Activated CD4-positive, alpha-beta T cell treated with anti-CD3 and anti-CD28 coated beads for 48 hours (primary cell): ENCODE measurements around the gene PCSK6.
"Not testable (repeated sequence)": the region's sequence is repeated elsewhere in the genome, so short reads cannot be mapped to it uniquely, and the experiment has no call there.

Source experiments
- DNase-seq: peaks from one replicate; pipeline ENCODE4 v3.0.0-alpha.2; 2020

PCSK6 gene

DNA sequence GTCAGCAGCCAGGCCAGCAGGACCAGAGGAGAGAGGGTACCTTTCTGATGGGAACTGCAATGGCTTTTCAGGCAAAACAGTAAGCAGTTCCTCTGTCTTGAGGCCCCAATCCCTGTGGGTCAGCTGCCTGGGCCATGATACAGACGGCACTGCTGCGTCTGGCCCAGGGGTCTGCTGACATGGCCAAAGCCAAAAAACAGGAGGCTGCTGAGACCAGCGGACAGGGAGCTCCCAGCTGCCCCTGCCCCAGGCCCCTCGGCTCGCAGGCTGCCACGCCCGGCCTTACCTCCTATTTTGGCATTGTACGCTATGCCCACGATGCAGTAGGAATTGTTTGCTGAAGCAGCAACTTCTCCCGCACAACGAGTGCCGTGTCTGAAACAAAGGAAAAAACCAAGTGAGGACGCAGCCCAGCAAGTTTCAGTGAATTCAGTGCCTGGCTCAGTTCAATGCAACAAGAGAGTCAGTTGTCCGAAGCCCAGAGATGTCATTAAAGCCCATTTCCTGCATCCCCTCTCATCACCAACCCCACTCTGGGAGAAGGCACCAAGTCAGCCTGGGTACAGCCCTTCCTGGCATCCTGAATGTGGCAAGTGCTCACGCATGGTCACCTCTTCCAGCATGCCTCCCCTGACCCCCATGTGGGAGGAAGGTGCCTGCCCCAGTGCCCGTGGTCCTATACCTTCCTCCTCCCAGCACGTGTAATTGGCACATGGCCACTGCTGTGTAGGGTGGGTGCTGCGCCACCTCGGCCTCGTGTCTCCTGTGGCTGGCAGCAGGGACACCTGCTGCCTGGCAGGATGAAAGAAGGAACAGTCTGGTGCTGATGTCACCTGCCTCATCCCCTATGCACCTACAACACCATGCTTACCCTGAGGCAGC lies 61.7 kb downstream of the PCSK6 start:
- DNase-seq = no peak

DNA sequence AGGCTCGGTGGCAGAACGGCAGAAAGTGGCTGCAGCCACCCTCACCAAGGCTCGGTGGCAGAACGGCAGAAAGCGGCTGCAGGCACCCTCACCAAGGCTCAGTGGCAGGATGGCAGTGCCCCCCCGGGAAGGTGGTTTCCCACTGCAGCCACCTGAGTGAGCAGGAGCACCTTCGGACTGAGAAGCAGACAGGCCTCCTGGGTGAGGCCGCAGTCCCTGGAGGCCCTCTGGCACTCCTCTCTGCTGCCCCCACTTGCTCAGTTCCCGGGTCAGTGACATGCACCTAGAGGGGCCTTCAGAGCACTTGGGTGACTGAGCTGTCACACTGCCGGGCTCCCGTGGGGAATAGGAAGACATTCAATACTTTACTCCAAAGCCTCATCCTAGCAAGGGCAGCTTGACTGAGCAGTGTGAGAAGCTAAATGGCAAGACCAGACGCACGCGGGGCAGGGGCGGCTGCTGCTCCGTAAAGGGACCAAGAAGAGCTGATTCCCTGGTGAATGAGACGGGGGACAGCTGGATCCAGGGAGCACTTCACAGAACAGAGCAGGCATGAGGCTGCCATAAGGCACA lies 62.7 kb downstream of the PCSK6 start:
- DNase-seq = no peak

DNA sequence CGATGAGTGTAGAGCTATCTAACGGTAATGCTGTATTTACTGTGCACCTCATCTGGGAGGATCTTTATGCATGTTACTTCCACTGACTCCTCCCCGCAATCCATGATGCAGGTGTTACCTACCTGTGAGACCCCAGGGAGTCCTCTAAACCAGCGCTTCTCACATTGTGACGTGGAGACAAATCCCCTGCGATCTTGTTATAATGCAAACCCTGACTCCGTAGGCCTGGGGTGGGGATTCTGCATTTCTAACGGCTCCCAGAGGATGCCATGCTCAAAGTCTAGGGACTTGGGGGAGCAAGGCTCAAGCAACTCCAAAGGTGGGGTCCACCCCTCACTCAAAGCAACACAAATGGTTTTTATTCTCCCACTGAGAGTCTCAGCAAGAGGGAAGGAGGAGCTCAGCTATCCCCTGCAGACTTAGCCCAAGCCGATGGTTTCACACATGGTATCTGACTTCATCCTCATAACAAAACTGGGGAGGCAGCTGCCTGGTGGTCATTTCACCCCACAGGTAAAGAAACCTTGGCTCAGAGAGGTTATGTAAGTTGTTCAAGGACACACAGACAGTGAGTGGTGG lies 63.6 kb downstream of the PCSK6 start:
- DNase-seq = no peak

DNA sequence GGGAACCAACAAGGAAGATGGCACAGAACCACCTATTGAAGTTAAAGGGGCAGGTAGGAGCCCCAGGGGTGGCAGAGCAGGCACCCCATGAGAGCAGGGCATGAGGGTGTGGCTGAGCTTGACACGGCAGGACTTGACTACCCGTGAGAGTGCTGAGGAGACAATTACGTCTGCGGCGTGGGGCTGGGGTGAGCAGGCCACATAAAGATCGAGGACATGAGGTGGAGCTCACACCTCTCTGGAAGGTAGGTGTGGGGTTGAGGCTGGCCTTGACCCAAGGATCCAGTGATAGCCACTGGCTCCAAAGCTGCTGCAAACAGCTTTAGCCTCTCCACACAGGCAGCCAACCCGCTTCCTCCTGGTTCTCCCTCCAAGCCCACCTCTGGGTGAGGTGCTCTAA lies 64.5 kb downstream of the PCSK6 start:
- no peak for DNase-seq

DNA sequence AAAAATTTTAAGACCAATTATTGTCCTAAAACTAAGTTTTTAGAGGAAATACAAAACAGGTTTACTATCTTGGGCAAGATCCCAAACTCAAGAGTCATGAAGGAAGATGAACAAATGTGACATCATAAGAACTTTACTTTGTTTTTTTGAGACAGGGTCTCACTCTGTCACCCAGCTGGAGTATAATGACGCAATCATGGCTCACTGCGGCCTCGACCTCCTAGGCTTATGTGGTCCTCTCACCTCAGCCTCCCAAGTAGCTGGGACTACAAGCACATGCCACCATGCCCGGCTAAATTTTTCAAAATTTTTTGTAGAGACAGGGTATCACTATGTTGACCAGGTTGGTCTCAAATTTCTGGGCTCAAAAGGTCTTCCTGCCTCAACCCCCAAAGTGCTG lies 69.3 kb downstream of the PCSK6 start:
- no peak for DNase-seq

DNA sequence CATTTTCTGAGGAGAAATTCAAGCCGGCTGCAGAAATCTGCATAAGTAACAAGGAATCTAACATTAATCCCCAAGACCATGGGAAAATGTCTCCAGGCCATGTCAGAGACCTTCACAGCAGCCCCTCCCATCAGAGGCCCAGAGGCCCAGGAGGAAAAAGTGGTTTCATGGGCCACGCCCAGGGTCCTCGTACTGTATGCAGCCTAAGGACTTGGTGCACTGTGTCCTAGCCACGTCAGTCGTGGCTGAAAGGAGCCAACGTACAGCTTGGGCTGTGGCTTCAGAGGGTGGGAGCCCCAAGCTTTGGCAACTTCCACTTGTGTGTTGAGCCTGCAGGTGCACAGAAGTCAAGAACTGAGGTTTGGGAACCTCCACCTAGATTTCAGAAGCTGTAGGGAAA lies 73.0 kb downstream of the PCSK6 start:
- not testable (repeated sequence) for DNase-seq

DNA sequence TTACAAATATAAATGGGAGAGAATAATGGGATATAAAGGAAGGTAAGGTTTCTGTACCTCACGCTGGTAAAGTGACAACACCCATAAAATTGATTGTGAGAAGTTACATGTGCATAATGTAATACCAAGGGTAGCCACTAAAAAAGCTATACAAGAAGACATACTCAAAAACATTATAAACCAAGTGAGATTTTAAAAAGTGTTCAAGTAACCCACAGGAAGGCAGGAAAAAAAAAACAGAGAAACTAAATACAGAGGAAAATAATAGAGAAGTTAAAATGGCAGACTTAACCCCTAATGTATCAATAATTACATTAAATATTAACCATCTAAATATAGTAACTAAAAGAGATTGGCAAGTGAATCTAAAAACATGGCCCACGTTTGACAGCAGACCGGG lies 76.3 kb downstream of the PCSK6 start:
- no peak for DNase-seq

DNA sequence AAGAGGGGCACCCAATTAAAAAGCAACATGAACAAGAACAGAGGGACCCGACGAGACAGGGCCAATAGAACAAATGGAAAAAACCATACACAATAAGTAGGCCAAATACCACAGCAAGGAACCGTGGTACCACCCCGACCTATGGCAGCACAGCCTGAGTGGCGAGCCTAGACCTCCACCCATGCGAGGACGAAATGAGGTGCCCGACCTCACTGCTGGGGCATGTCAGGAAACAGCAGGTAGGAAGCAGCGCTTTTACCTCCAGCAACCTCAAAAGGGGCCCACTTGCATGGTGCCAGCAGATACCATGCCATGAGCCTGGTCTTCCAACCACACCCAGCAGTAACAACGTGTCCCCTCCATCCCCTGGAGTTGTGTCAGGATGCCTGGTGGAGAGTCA lies 77.9 kb downstream of the PCSK6 start:
- DNase-seq = no peak

DNA sequence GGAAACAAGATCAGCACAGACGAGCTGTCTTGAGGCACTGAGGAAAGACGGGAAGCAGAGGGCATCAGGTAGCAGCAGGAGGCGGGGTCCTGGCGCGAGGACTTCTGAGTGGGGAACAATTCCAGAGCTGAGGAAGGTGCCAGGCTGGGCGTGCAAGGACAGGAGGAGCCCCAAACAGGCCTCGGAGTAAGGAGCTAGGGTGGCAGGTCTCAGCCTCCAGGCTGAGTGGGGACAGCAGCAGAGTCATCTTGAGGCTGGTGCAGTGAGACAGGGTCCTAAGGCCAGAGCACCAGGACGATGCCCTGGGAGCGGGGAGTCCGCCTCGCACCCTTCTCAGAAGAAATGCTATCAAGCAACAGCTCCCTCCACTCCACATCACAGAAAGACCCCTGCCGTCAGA lies 78.4 kb downstream of the PCSK6 start:
- no peak for DNase-seq

DNA sequence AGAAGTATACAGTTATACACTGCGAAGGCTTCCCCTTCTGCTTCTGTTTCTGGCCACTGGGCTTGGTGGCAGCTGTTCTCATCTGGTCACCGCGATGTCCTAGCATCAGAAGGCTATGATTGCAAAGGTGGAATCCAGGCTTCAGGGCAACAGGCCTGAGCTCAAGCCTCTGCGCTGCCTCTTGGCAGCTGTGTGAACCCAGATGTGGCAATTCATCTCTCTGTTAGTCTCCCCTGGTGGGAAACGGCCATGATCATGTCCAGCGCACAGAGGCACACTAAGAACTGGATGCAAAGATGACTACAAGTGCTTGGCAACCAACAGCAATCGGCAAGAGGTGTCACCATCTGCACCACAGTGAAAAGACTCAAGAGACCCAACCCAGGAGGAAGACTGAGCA lies 78.9 kb downstream of the PCSK6 start:
- DNase-seq = no peak

DNA sequence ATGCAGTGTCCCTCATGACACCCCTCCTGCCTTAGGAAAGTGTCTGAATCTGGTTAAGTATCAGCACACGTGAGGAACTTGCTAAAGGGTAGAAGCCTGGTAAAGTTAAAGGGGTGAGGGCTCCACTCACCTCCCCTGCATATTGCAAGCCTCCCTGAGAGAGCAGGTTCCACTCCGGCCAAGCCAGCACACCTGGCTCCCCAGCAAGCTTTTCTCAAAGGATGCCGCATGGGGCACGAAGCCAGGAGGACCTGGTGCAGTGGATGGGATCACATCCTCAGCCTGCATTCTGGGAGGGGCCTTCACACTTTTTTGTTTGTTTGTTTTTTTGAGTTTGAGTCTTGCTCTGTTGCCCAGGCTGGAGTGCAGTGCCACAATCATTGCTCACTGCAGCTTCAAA lies 79.9 kb downstream of the PCSK6 start:
- no peak for DNase-seq

DNA sequence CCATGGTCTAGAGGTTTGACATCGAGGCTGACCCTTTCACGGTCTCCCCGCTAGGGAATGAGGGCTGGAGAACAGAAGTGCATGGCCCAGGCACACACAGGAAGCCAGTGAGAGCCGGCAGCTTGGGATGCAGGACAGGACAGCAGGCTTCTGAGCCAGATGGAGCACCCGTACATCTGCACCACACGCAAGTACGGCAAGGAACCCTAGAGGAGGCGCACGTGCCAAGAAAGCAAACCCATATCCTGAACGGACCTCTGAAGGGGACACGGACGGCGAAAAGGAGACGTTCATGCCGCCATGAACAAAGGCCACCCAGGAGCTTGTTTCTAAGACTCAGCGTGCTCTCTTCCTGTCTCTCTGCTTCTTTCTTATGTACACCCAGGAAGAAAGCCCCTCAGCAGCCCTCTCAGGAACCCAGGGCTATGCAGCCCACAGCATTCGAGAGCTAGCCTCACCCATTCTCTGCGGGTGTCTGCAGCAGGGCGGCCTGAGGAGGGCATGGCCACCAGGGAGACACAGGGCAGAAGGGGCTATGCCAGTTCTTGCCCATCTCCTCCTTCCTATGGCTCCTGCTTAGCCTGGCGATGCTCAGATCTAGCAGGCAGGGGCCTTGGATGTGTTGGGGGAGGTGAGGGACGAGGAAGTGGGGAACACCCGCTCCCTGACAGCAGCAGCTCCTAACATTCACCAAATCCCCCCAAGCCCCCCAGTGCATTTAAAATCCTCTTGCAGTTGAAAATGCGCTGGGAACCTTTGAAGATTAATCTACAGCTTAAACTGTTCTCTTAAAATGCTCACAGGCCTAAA lies 81.3 kb downstream of the PCSK6 start:
- no peak for DNase-seq

DNA sequence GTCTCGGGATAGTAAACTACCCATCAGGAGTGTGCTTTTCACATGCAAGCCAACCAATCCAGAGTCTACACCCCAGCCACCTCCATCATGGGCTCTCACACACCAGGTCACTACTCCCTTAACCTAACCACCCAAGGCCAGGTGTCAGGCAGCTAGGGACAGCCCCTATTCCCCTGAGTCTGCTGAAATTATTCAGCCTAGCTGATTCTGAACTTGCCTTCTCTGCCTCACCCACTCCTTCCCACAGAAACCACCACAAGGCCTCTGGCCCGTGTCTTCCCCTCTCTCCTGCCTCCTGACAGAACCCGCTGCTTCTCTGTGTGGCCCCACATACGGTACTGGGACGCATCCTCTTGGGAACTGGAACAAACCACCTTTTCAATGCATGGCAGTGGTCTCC lies 82.1 kb downstream of the PCSK6 start:
- no peak for DNase-seq

DNA sequence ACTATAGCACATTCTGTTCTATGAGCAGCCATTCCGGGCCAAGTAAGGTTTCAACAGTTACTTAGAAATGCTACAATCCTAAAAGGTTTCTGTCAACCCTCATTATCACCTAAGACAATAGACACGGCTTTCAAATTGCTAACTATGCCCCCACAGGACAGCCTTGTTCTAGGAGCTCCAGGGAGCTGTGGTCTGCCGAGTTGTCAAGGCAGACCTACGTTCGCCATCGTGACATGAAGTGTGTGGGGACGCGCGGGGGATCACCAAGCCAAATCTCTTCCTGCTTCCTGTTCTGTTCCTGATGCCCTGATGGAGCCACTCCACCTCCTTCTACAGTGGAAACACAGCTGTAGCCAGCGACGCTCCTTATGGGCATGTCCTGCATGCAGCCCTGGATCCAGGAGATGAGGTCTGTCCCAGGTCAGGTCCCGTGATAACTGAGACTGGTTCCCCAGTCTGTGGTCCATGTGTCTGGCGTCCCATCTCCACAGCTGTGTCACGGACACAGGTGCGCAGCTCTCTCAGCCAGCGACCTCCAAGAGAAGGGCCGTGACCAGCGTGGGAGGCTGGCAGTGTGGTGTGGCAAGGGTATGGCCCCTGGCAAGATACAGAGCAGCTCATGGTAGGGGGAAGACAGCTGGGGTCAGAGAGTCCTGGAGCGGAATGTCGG lies 82.8 kb downstream of the PCSK6 start:
- no peak for DNase-seq

DNA sequence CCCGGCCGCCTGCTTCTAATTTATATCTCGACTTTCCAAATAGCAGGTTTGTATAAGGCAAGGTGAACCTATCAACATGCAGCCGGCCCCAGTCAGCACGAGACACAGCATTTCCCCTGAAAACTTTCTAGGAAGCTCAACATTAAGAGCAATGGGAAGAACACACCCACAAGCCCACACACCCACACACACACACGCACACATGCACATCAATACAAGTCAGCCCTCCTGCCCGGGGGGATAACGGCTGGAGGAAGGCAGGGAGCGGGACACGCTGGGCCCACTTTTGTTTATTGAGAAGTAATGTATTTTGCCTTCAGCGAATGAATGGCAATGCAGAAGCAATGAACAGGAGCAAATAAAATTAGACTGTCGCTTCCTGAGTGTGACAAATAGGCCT lies 83.5 kb downstream of the PCSK6 start:
- no peak for DNase-seq

DNA sequence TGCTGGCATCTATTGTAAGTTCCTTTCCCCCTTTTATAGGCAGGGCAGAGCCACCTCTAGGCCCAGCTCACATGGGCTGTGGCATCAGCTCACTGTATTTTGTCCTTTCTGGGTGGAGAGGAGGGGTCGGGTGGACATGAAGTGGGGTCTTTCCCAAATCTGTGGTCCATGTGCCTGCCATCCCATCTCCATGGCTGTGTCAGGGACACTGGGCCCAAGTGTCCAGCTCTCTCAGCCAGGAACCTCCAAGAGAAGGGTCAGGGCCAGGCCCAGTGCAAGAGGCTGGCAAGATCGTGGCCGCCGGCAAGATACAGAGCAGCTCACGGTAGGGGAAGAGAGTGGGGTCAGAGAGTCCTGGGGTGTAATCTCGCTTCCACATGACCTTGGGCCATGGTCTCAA lies 85.3 kb downstream of the PCSK6 start:
- no peak for DNase-seq

DNA sequence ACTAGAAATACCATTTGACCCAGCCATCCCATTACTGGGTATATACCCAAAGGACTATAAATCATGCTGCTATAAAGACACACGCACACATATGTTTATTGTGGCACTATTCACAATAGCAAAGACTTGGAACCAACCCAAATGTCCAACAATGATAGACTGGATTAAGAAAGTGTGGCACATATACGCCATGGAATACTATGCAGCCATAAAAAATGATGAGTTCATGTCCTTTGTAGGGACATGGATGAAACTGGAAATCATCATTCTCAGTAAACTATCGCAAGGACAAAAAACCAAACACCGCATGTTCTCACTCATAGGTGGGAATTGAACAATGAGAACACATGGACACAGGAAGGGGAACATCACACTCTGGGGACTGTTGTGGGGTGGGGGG lies 86.6 kb downstream of the PCSK6 start:
- DNase-seq = not testable (repeated sequence)

DNA sequence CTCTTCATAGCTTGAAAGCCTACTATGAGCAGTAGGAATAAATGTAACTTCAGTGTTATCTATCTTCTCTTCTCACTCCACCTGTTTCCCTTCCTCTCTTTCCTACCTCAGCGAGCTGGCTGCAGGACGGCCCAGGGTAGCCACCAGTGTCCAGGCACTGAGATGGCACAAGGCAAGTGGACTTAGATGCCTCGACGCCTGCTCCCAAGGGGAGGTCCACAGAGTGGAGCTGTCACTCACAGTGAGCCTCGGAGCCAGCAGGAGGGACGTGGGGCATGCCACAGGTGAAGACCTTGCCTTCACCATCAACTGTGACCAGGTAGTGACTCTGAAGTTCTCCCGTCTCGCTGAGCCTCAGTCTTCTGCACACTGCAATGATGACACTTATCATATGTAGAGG lies 88.2 kb downstream of the PCSK6 start:
- DNase-seq = no peak

DNA sequence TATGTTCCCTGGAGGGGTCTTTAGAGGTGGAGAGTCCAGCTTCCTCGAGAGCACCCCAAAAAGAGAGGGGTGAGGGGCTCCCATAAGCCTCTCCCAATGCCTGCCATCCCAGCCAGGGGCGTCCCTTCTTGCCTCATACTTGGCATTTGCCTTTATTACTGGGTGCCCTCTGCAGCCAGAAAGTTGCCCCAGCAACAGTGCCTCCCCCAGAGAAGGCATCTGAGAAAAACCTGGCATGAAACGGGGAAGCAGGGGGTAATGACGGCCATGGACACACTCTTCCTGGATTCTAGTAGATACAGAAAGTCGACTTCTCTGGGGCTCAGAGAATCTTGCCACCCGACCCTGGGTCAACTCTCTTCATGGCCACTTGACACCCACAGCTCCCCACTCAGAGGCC lies 90.1 kb downstream of the PCSK6 start:
- no peak for DNase-seq

DNA sequence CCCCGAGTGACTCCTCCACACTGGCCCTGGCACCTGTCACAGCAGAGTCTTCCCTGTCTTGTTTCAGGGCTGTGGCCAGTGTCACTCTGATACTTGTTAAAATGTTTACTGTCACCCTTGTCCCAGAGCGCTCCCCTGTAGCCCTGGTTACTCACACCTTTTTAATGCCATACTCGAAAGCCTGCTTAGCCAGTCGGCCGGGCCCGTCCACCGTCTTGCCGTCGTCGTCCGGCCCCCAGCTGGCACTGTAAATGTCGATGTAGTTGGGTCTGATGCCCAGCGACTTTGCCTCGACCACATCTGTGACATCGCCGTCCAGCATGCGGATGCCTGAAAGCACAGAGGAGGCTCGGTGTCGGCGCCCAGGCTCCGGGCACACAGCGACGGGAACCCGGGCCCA lies 91.3 kb downstream of the PCSK6 start:
- no peak for DNase-seq

DNA sequence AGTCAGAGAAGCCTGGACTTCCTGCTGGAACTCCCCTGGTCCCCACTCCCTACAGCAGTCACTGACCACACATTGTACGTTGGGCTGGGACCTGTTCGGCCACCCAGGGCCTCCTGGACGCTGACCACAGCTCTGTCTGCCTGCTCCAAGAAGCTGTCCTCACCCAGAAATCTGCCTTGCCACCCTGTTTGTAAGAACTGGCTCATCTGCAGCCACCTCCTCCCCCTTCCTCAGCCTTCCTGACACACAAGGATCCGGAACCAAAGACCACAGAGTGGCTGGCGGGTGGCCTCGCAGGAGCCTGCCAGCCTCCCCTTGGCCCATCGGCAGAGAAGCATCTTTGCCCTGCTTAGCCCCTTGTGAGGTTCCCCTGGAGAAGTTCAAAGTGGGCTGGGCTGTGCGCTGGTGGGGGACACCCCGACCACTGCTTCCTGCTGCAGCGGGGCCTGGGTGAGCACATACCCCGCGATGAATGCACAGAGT lies 91.9 kb downstream of the PCSK6 start:
- no peak for DNase-seq

DNA sequence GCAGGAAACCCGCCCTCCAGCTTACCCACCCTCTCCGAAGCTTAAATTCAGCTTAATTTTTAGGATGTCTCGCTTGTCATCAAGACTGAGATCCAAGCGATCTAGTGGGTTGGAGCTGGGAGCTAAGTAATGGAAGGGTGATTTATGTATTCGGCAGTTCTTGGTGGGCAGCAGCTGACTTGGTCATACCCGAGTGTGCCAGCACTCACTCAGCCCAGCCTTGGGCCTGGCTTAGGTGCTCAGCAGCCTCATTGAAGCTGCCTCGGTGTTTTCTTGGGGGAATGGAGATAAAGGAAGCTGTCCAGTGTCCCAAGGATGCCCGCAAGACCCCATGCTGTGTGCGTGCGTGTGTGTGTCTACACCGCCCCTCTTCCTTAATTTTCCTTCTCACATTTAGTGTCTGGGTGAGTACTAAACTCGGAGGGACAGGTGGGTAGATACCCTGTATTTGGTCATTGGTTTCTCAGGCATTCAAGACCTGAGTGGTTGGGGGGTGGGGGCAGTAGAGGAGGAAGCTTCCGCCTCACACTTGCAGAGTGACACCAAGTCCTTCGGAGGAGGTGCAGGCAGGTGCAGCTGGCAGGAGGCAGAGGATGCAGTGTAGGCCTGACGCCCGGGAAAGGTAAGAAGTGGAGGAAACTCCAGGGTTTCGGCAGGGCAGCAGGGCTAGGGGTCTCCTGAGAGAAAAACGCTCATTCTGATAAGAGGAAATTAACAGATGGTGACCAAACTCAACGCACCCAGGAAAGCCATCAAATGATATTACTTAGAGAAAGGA lies 92.8 kb downstream of the PCSK6 start:
- no peak for DNase-seq
